HG03439 (cell line): Measurements from ENCODE around the gene SRL.

Experiments
- ATAC-seq: cut with Tn5 transposase; IDR thresholded peaks from one replicate; pipeline ENCODE4 v1.9.1; 2021; ENCODE audit warnings: mild to moderate bottlenecking, moderate library complexity; ENCODE audit not compliant: unreplicated experiment

Gene SRL

GRCh38 chr16:4202615-4203345 is 39.1 kb downstream of the SRL start:
- ATAC-seq = no peak

GRCh38 chr16:4200781-4201137 is 41.1 kb downstream of the SRL start:
- no peak for ATAC-seq

- no peak for ATAC-seq
These were observed 41.7 kb downstream of the SRL start for GRCh38 chr16:4200000-4200780.

- no peak for ATAC-seq
These were observed 43.1 kb downstream of the SRL start for GRCh38 chr16:4198816-4199215.

DNA sequence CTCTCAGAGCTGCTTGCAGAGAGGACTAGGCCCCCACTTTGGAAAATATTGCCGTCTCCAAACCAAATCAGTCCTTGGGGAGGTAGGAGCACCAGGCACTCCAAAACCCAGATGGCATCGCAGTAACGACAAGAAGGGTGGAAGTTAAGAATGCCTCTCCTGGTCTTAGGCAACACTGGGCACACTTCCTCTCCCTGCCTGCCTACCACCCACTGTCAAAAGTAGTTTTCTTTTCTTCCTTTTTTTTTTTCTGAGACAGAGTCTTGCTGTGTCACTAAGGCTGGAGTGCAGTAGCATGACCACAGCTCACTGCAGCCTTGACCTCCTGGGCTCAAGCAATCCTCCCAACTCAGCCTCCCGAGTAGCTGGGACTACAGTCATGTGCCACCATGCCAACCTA is 47.2 kb downstream of the SRL start:
- ATAC-seq = no peak

- no peak for ATAC-seq
These were observed 48.0 kb downstream of the SRL start for GRCh38 chr16:4193920-4194319.

GRCh38 chr16:4192206-4192605 is 49.7 kb downstream of the SRL start:
- ATAC-seq = no peak

DNA sequence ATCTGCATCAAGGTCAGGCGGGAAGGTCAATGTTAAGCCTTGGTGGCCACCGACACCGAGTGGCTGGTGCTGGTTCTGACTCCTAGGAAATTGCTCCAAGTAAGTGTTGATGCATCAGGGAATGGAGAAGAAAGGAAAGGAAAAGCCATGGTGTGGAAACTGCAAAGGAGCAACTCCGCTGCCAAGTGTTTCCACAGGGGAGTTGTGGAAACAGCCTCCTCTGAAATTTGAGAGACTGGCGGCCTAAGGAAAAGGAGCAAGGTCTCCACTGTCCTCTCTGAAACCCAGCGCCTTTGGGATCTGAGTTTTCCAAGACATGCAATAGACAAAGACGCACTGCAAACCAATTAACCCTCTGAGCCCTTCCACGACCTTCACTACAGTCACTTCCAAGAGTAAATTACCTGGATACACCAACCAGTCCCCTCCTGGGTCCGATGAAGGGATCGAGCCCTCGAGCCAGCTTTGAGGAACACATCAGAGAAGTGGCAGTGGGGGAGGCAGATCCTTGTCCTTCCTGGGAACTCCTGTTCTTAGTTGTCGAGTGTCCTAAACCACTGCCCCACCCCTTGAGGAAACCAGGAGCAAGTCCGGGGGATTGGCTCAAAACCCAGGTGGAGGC is 51.1 kb downstream of the SRL start:
- ATAC-seq = no peak

DNA sequence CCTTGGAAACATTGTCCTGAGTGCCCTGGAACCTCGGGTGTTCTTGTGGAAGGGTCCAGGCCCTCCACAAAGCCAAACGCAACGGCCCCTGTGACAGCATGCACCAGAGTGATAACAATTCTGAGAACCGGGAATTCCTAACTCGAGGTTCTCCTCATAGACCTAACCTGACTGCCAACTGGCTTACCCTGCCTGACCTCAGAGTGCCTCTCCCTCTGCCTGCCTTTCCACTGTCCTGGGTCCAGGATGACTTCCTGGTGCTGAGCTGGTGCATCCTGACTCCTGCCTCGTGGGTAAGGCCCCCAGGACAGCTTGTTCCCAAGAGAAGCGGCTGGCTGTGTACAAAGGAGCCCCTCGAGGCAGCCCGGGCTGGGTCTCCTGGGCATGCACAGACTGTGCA is 51.8 kb downstream of the SRL start:
- no peak for ATAC-seq

- ATAC-seq = no peak
These were observed 57.7 kb downstream of the SRL start for GRCh38 chr16:4184038-4184702.

DNA sequence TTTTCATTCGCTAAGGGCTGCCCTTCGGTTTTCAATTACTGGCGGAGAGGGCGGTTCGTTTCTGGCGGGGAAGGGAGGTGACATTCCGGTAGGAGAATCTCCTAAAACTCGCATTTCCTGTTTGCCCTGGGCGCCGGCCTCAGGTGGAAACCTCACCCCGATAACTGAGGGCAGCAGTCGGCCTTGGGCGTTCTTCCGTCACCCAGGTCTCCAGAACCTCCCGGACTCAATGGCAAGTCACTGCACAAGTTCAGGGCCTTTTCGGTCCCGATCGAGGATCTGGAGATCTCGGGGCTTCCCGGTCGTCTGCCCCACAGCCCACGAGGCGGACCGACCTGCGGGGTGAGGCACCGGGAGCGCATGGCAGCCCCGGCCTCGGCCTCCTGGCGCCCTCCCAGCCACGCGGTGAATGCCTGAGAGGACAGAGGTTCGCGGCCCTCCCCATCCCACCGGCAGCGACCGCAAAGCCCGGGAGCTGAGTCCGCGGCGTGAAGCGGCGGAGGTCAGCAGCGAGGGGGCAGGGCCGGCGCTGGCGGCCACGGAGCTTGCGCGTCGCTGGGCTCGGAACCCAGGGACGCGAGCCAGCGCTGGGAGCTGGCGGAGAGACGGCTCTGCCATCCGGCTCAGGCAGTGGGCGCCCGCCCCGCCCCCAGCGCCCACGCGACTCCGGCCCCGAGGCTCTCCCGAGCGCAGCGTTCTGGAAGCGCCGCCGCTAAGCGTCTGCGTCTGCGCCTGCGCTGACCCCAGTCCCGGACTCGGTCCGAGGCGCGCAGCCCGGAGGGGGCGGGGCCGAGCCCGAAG is 58.4 kb downstream of the SRL start:
- ATAC-seq = peak; percentile 81

- peak; percentile 6 for ATAC-seq
These were observed 59.2 kb downstream of the SRL start for GRCh38 chr16:4182581-4183236.

DNA sequence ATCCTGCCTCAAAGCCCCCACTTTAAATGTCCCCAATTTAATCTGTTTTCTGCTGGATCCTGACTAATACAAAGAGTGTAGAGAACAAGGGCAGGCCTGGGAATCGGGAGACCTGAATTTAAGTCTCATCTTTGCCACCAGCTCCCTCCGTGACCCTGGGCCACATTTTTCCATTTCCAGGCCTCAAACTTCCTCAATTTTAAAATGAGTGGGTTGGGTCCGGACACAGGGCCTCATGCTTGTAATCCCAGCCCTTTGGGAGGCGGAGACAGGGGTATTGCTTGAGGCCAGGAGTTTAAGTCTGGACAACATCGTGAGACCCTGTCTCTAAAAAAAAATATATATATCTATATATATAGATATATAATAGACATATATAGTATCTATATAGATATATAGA is 61.4 kb downstream of the SRL start:
- no peak for ATAC-seq

GRCh38 chr16:4179763-4180260 is 62.1 kb downstream of the SRL start:
- no peak for ATAC-seq

DNA sequence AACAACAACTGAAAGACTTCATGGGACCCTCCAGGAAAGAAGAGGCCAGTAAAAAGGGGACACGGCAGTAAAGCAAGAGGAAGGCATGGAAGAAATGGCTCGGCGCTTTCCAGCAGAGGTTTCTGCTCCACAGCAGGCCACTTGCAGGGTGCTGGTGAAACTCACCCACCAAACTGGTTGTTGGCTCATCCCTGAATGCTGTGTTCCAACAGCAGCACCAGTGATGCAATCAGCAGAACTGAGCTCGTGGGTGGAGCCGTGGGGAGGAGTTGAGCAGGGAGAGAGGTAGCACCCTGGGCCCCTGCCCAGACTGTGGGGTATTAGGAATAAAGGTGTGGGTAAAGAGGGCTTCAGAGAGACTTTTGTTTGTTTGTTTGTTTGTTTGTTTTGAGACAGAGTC is 62.9 kb downstream of the SRL start:
- no peak for ATAC-seq

- ATAC-seq = no peak
These were observed 63.3 kb downstream of the SRL start for GRCh38 chr16:4178468-4179010.

DNA sequence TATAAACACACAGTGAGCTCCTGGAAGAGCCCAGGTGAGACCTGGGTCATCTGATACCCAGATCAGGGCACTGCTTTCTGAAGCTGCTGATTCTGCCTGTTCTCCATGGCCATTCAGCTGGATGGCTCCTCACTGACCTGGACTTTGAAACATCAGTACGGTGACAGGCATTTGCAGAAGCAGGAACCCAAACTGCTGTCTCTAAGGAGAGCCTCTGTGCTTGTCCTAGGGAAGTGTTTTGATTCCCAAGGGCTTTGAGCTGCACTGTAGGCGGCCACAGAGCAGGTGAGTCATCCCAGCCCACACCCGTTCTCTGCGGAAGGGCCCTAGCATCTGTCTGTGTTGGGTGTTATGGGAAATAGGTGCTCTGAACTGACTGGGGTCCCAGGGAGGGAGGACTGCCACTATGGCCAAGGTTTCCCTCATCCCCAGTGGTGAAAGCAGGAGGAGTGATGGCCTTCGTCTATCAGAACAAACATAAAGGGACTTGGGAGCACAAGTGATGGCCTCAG is 64.9 kb downstream of the SRL start:
- no peak for ATAC-seq

GRCh38 chr16:4175849-4176248 is 66.0 kb downstream of the SRL start:
- no peak for ATAC-seq

DNA sequence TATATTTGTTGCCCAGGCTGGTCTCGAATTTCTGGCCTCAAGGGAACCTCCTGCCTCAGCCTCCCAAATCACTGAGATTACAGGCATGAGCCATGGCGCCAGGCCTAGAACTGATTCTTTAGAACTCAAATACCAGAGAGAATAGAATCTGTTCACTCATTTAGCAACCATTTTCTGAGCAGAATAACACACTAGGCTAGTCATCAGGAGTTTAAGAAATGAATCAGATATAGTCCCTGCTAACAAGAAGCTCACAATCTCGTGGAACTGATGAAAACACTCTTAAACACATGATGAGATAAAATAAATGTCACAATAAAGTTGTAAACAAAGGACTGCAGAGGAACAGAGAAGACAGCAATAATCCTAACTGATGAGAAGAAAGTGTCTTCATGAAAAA is 69.8 kb downstream of the SRL start:
- no peak for ATAC-seq

DNA sequence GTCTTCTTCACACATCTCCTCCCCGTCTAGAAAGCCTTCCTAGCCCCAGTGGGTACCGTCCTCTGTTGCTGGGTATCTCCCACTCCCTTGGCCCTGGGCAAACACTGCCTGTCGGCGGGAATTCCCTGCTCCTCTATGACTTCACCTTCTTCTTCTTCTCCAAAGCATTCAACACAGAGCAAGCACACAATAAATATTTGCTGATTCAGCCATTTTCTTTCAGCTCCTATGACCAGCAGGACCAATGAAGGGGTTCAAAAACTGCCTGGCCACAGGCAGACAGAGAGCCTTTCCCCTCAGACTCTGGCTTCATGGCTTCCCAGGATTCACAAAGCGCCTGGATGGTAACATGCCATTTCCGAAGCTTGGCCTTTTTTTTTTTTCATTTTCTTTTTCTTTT is 72.5 kb downstream of the SRL start:
- ATAC-seq = no peak
